Neutrophil (primary cell): ENCODE results near the gene PRKACA.
A peak's percentile ranks its signal among the peaks of the same experiment; 100 is the strongest.

Source experiments
- H3K27ac ChIP-seq: fragments of 200-600 bp; sonication (generic); 2 replicates; pipeline ENCODE4 v1.5.1; 2016; ENCODE audit warnings: mild to moderate bottlenecking, moderate library complexity
- H3K27me3 ChIP-seq: fragments of 200-600 bp; sonication (generic); 2 replicates; pipeline ENCODE4 v1.6.0; 2016; ENCODE audit warnings: mild to moderate bottlenecking
- H3K36me3 ChIP-seq: fragments of 200-600 bp; sonication (generic); 2 replicates; pipeline ENCODE4 v1.5.1; 2017
- H3K4me1 ChIP-seq, 2 experiments: fragments of 200-600 bp in 1 of 2; sonication (generic) in 1 of 2; 1 replicate in 1 of 2; 2 replicates in 1 of 2; pipeline versions ENCODE4 v1.5.1 to v1.6.1; 2013 to 2016; ENCODE audit warnings: low read depth in 1 of 2, low read length in 1 of 2, mild to moderate bottlenecking in 1 of 2, moderate library complexity in 1 of 2; ENCODE audit not compliant: control insufficient read depth in 1 of 2, insufficient read depth in 1 of 2
- H3K4me3 ChIP-seq, 2 experiments: fragments of 200-600 bp in 1 of 2; sonication (generic) in 1 of 2; 1 replicate in 1 of 2; 2 replicates in 1 of 2; pipeline ENCODE4 v1.5.1; 2013 to 2016; ENCODE audit warnings: low read depth in 1 of 2, low read length in 1 of 2, mild to moderate bottlenecking in 1 of 2, moderate library complexity in 1 of 2
- H3K9me3 ChIP-seq: fragments of 200-600 bp; sonication (generic); 2 replicates; pipeline ENCODE4 v1.5.1; 2016
- CTCF ChIP-seq: fragments of 200-600 bp; sonication (generic); IDR thresholded peaks from 2 replicates; pipeline ENCODE4 v1.5.1; 2016; ENCODE audit warnings: antibody characterized with exemption

Gene PRKACA

GRCh38 chr19:14116918-14117578, 514 bp downstream of the PRKACA start:
- Histone ChIP-seq H3K4me1 (peaks cover 71 to 73% of the 10 kb centered on the region in 2 experiments), H3K9me3 (no peaks in the 10 kb centered on the region), H3K4me3 (peak overlapping the region; percentile 76 to 89), H3K27ac (peak overlapping the region; percentile 97), H3K36me3 (peaks cover 6% of the 10 kb centered on the region), H3K27me3 (no peaks in the 10 kb centered on the region)
- no peak for TF ChIP-seq CTCF

DNA sequence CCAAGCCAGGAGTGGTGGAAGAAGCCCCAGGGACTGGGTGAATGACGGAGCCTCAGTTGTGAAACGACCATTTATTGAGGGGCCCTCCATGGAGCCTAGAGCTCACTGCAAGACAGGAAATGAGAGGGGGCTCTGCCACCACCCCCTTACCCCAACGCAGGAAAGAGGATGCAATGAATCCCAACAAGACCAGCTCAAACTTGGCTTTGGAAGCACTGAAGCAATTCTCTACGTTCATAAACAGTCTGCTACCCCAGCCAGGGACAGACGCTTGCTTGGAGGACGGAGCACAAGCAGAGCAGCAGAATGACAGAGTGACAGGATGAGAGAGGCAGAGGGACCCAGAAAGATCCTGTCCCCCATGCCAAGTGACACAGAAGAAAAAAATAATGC, 1.0 kb downstream of the PRKACA start:
- Histone ChIP-seq H3K27me3 (no peaks in the 10 kb centered on the region), H3K9me3 (no peaks in the 10 kb centered on the region), H3K36me3 (peaks cover 11% of the 10 kb centered on the region), H3K4me3 (peak overlapping the region; percentile 76 to 89), H3K4me1 (peaks cover 71 to 73% of the 10 kb centered on the region in 2 experiments), H3K27ac (peak overlapping the region; percentile 97)
- no peak for TF ChIP-seq CTCF

DNA sequence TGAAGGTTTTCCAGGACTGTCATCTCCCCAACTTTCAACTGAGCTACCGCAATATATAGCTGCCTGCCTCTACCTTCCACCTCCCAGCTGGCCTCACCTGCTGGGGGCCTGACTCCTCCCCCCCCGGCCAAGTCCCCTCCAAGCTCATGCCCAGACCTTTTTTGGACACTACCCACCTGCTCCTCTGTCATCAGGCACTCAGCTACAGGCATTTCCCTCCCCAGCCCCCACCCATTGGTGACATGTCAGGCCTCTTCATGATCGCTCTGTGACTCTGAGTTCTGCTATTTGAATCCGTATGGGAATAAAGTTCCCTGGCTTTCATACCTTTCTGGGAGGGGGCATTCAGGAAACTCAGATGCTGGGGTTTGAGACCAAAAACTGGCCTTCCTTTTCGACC, 1.8 kb downstream of the PRKACA start:
- Histone ChIP-seq H3K9me3 (no peaks in the 10 kb centered on the region), H3K36me3 (peaks cover 11% of the 10 kb centered on the region), H3K4me3 (peak overlapping the region; percentile 76 to 89), H3K27me3 (no peaks in the 10 kb centered on the region), H3K4me1 (peaks cover 73% of the 10 kb centered on the region in 2 experiments), H3K27ac (peak overlapping the region; percentile 97)
- TF ChIP-seq CTCF, result no peak

- no peaks in the 10 kb centered on the region for H3K9me3 ChIP-seq
- no peaks in the 10 kb centered on the region for H3K27me3 ChIP-seq
- peaks cover 13% of the 10 kb centered on the region for H3K36me3 ChIP-seq
- H3K27ac ChIP-seq, result peak overlapping the region; percentile 97
- H3K4me1 ChIP-seq, result peaks cover 65 to 73% of the 10 kb centered on the region in 2 experiments
- peak; percentile 94 for TF ChIP-seq CTCF
- H3K4me3 ChIP-seq, result peak overlapping the region; percentile 76 to 89
Measured at GRCh38 chr19:14114854-14115253, 2.7 kb downstream of the PRKACA start.

DNA sequence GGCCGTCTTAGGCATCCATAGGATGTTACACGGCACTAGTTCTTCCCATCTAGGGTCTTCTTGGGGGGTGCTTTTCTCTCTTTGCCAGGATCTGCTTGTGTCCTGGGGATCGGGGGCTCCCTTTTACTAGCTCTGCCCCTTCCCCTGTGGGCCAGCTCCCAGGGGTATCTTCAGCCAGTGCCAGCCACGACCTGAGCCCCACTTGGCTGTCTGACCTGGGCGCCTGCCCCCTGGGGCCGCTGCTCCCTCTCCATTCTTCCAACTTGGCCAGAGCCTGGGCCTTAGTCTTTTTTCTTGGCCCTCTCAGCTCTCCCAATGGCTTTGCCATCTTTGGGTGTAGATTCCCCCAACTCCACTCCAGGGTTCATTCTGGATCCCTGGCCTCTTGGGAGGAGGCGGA, 3.1 kb downstream of the PRKACA start:
- Histone ChIP-seq H3K4me3 (peak overlapping the region; percentile 76 to 89), H3K27me3 (no peaks in the 10 kb centered on the region), H3K4me1 (peaks cover 61 to 69% of the 10 kb centered on the region in 2 experiments), H3K27ac (peak overlapping the region; percentile 97), H3K9me3 (no peaks in the 10 kb centered on the region), H3K36me3 (peaks cover 13% of the 10 kb centered on the region)
- no peak for TF ChIP-seq CTCF
